ENCODE measurements around the gene TMEM233. TPM values are rescaled to one million over a fixed set of nuclear protein-coding genes. Genes with fewer than 3 reads are reported as not detected.

The TMEM233 gene
- total RNA-seq, 4 donors from 2014 or later, result 0.17 to 0.91 (median 0.46) TPM

DNA sequence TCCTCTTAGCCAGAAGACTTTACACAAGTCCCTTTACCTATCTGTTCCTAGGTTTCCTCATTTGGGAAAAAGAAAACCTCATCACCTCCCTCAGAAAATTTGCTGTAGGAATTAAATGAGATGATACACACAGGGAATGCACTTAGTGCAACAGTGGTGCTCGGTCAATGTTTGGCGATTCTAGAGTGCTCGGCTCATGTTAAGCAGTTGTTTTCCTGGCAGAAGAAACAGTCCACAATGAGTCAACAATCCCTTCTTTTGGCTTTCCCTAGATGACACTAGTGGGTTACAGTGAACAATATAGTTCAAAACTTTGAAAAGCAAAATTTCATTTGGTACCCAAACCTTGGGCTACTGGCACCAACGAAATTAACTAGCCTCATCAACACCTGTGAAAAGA, 3.9 kb upstream of the TMEM233 start:
- intact Hi-C loops (cut with DNase I), result no loop called here
- H3K9me3 ChIP-seq, result no peaks in the 10 kb centered on the region
- H3K27me3 ChIP-seq, result peaks cover 0 to 56% (median 5%) of the 10 kb centered on the region in 4 donors
- no peak overlapping the region for H3K27ac ChIP-seq (replicated peaks in 1 of 4)
- H3K4me1 ChIP-seq, result peaks cover 0 to 12% (median 3%) of the 10 kb centered on the region in 4 donors
- no peak overlapping the region for H3K4me3 ChIP-seq
- TF ChIP-seq, protein P1, sequence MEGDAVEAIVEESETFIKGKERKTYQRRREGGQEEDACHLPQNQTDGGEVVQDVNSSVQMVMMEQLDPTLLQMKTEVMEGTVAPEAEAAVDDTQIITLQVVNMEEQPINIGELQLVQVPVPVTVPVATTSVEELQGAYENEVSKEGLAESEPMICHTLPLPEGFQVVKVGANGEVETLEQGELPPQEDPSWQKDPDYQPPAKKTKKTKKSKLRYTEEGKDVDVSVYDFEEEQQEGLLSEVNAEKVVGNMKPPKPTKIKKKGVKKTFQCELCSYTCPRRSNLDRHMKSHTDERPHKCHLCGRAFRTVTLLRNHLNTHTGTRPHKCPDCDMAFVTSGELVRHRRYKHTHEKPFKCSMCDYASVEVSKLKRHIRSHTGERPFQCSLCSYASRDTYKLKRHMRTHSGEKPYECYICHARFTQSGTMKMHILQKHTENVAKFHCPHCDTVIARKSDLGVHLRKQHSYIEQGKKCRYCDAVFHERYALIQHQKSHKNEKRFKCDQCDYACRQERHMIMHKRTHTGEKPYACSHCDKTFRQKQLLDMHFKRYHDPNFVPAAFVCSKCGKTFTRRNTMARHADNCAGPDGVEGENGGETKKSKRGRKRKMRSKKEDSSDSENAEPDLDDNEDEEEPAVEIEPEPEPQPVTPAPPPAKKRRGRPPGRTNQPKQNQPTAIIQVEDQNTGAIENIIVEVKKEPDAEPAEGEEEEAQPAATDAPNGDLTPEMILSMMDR (IDR thresholded peaks at IDR 0.05), result no peak
- no peak for TF ChIP-seq POLR2A (IDR thresholded peaks at IDR 0.05; ENCODE audit: low read depth)
- TF ChIP-seq POLR2AphosphoS5 (IDR thresholded peaks at IDR 0.05), result no peak
- TF ChIP-seq EP300 (IDR thresholded peaks at IDR 0.05), result no peak
- WGBS, result 81% methylated on average over 4 of the region's 4 CpGs
- peak; percentile 7 for DNase-seq (ENCODE audit: extremely low spot score)
- H3K36me3 ChIP-seq, result no peaks in the 10 kb centered on the region

DNA sequence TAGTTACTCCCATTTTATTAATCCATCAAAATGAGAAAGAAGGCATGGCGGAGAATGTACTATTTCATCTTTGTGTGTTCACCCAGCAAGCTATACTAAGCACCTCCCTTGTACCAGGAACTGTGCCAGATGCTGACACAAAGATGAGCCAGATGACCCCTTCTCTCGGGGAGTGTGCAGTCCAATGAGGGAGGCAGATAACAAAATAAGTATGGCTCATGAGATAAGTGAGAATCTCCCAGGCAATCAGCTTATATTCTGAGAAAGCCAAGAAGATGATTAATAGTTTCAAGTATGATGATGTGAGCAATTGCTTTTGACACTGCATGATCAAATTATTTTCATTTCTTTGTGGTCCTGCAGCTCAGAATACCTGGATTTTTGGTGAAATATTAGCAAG, 1.3 kb upstream of the TMEM233 start:
- Histone ChIP-seq H3K9me3 (no peaks in the 10 kb centered on the region), H3K4me1 (peaks cover 0 to 17% (median 3%) of the 10 kb centered on the region in 4 donors), H3K27me3 (peaks cover 0 to 71% (median 5%) of the 10 kb centered on the region in 4 donors), H3K27ac (replicated peaks in 1 of 4) (no peak overlapping the region), H3K4me3 (no peak overlapping the region), H3K36me3 (no peaks in the 10 kb centered on the region)
- DNase-seq (ENCODE audit: extremely low spot score), result peak; percentile 24
- intact Hi-C loops (cut with DNase I), result no loop called here
- WGBS, result 45% methylated on average over 2 of the region's 2 CpGs
- TF ChIP-seq, protein P1 (IDR thresholded peaks at IDR 0.05), result no peak
- TF ChIP-seq POLR2AphosphoS5 (IDR thresholded peaks at IDR 0.05), result no peak
- no peak for TF ChIP-seq EP300 (IDR thresholded peaks at IDR 0.05)
- no peak for TF ChIP-seq POLR2A (IDR thresholded peaks at IDR 0.05; ENCODE audit: low read depth)

DNA sequence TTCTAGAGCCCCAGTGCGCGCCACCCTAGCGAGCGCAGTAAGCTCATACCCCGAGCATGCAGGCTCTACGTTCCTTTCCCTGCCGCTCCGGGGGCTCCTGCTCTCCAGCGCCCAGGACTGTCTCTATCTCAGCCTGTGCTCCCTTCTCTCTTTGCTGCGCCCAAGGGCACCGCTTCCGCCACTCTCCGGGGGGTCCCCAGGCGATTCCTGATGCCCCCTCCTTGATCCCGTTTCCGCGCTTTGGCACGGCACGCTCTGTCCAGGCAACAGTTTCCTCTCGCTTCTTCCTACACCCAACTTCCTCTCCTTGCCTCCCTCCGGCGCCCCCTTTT, 791 bp downstream of the TMEM233 start:
- H3K36me3 ChIP-seq, result no peaks in the 10 kb centered on the region
- peak overlapping the region; percentile 14 to 42 (median 30) for H3K27ac ChIP-seq (replicated peaks in 1 of 4)
- no peak for TF ChIP-seq EP300 (IDR thresholded peaks at IDR 0.05)
- TF ChIP-seq, protein P1 (IDR thresholded peaks at IDR 0.05), result no peak
- TF ChIP-seq POLR2A (IDR thresholded peaks at IDR 0.05; ENCODE audit: low read depth), result no peak
- TF ChIP-seq POLR2AphosphoS5 (IDR thresholded peaks at IDR 0.05), result no peak
- peak overlapping the region; percentile 37 to 53 (median 42) for H3K4me3 ChIP-seq
- DNase-seq (ENCODE audit: extremely low spot score), result peak; percentile 78
- peaks cover 0 to 72% (median 5%) of the 10 kb centered on the region in 4 donors for H3K27me3 ChIP-seq
- peaks cover 0 to 17% (median 3%) of the 10 kb centered on the region in 4 donors for H3K4me1 ChIP-seq
- H3K9me3 ChIP-seq, result no peaks in the 10 kb centered on the region
- intact Hi-C loops (cut with DNase I), result no loop called here
- WGBS, result 4% methylated on average over 22 of the region's 22 CpGs

DNA sequence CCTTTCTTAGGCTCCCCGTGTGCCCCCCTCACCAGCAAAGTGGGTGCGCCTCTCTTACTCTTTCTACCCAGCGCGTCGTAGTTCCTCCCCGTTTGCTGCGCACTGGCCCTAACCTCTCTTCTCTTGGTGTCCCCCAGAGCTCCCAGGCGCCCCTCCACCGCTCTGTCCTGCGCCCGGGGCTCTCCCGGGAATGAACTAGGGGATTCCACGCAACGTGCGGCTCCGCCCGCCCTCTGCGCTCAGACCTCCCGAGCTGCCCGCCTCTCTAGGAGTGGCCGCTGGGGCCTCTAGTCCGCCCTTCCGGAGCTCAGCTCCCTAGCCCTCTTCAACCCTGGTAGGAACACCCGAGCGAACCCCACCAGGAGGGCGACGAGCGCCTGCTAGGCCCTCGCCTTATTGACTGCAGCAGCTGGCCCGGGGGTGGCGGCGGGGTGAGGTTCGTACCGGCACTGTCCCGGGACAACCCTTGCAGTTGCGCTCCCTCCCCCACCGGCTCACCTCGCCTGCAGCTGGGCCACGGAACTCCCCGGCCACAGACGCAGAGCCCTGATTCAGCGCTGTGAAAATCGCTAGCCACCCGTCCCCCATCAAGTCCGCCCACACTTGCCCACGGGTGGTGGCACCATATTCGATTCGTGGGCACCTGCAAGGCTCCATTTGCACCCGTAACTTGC, 1.3 kb downstream of the TMEM233 start:
- Histone ChIP-seq H3K36me3 (no peaks in the 10 kb centered on the region), H3K9me3 (no peaks in the 10 kb centered on the region), H3K27me3 (peaks cover 0 to 72% (median 5%) of the 10 kb centered on the region in 4 donors), H3K4me3 (peak overlapping the region; percentile 37 to 53 (median 42)), H3K27ac (replicated peaks in 1 of 4) (peak overlapping the region in 3 of 4 donors; percentile 27 to 42 (median 33)), H3K4me1 (peaks cover 0 to 17% (median 3%) of the 10 kb centered on the region in 4 donors)
- TF ChIP-seq POLR2A (IDR thresholded peaks at IDR 0.05; ENCODE audit: low read depth) (no peak), POLR2AphosphoS5 (IDR thresholded peaks at IDR 0.05) (no peak), EP300 (IDR thresholded peaks at IDR 0.05) (no peak)
- TF ChIP-seq, protein P1 (IDR thresholded peaks at IDR 0.05), result no peak
- WGBS, result 11% methylated on average over 33 of the region's 49 CpGs
- intact Hi-C loops (cut with DNase I), result no loop called here
- peak; percentile 89 for DNase-seq (ENCODE audit: extremely low spot score)
